Hepatocyte (in vitro differentiated cells): Measurements from ENCODE around the gene HAUS7. TPM values are rescaled to one million over a fixed set of nuclear protein-coding genes. Genes with fewer than 3 reads are reported as not detected.

Experiments used
- DNase-seq: peaks from one replicate; pipeline ENCODE4 v3.0.0-alpha.2; 2016; ENCODE audit warnings: low spot score
- H2AFZ ChIP-seq: fragments of 200-600 bp; sonication (generic); 2 replicates; pipeline ENCODE4 v1.6.0; 2016; ENCODE audit warnings: antibody characterized with exemption, mild to moderate bottlenecking
- H3K27ac ChIP-seq: fragments of 200-600 bp; sonication (generic); 2 replicates; pipeline ENCODE4 v1.5.1; 2016; ENCODE audit warnings: mild to moderate bottlenecking
- H3K27me3 ChIP-seq: fragments of 200-600 bp; sonication (generic); 2 replicates; pipeline ENCODE4 v1.6.1; 2016
- H3K36me3 ChIP-seq: fragments of 200-600 bp; sonication (generic); replicated peaks from 2 replicates; pipeline ENCODE4 v1.5.1; 2016; ENCODE audit warnings: low read depth; ENCODE audit not compliant: insufficient read depth
- H3K4me1 ChIP-seq: fragments of 200-600 bp; sonication (generic); 2 replicates; pipeline ENCODE4 v1.5.1; 2016; ENCODE audit warnings: mild to moderate bottlenecking, moderate library complexity; ENCODE audit not compliant: insufficient read depth
- H3K4me2 ChIP-seq: fragments of 200-600 bp; sonication (generic); 2 replicates; pipeline ENCODE4 v1.6.0; 2016
- H3K4me3 ChIP-seq: fragments of 200-600 bp; sonication (generic); 2 replicates; pipeline ENCODE4 v1.5.1; 2016; ENCODE audit warnings: mild to moderate bottlenecking
- H3K79me2 ChIP-seq: fragments of 200-600 bp; sonication (generic); 2 replicates; pipeline ENCODE4 v1.6.0; 2017; ENCODE audit warnings: mild to moderate bottlenecking
- H3K9me2 ChIP-seq: fragments of 200-600 bp; sonication (generic); replicated peaks from 2 replicates; pipeline ENCODE4 v1.6.0; 2017; ENCODE audit warnings: mild to moderate bottlenecking; ENCODE audit not compliant: insufficient read depth
- H3K9me3 ChIP-seq: fragments of 200-600 bp; sonication (generic); 2 replicates; pipeline ENCODE4 v1.5.1; 2016; ENCODE audit warnings: low read depth, mild to moderate bottlenecking
- H4K20me1 ChIP-seq: fragments of 200-600 bp; sonication (generic); 2 replicates; pipeline ENCODE4 v1.6.0; 2016; ENCODE audit warnings: mild to moderate bottlenecking; ENCODE audit not compliant: insufficient read depth, poor library complexity, severe bottlenecking
- EZH2 ChIP-seq: fragments of 200-600 bp; sonication (generic); IDR thresholded peaks from 2 replicates; pipeline ENCODE4 v1.6.1; 2016; ENCODE audit warnings: antibody characterized with exemption, mild to moderate bottlenecking, borderline replicate concordance
- EZH2phosphoT487 ChIP-seq: fragments of 200-600 bp; sonication (generic); IDR thresholded peaks from one replicate; pipeline ENCODE4 v1.6.1; 2018; ENCODE audit warnings: antibody characterized with exemption, mild to moderate bottlenecking, low read depth, moderate library complexity; ENCODE audit not compliant: unreplicated experiment, severe bottlenecking
- WGBS: methylation state at CpG from one replicate; pipeline ENCODE4 v1.1.6; 2016; ENCODE audit warnings: low lambda C conversion rate; ENCODE audit errors: missing lambda C conversion rate; 5-methylcytosine and 5-hydroxymethylcytosine counted together
- polyA plus RNA-seq: library from polyadenylated mRNA; unstranded; fragments of >200 nt; fragmentation: Nextera tagmentation; extraction: Ambion mirVana; gene quantifications from 2 replicates; pipeline ENCODE4 v1.2.1, GENCODE V29; 2016
- total RNA-seq: library from RNA; depleted of rRNA; stranded (reverse); fragments of >200 nt; gene quantifications from 2 replicates; pipeline ENCODE4 v1.2.3, GENCODE V29; 2014
- TF ChIP-seq, protein P1 (sequence below): fragments of 200-600 bp; sonication (generic); IDR thresholded peaks from 2 replicates; pipeline ENCODE4 v1.5.1; 2016; ENCODE audit warnings: antibody characterized with exemption, mild to moderate bottlenecking; ENCODE audit not compliant: poor library complexity

The HAUS7 gene
- total and polyA plus RNA-seq, 2 experiments from 2014 or later: 17.5 to 23.1 TPM

GRCh38 chrX:153411988-153412574, 58.3 kb downstream of the HAUS7 start:
- Histone ChIP-seq H3K27ac (no peak overlapping the region), H3K4me2 (peak overlapping the region; percentile 85), H3K79me2 (no peaks in the 10 kb centered on the region), H3K4me3 (no peak overlapping the region), H3K9me2 (no peaks in the 10 kb centered on the region), H3K36me3 (no peaks in the 10 kb centered on the region), H3K4me1 (no peaks in the 10 kb centered on the region), H2AFZ (no peak overlapping the region), H3K27me3 (no peaks in the 10 kb centered on the region), H4K20me1 (no peaks in the 10 kb centered on the region), H3K9me3 (no peaks in the 10 kb centered on the region)
- 80% methylated on average over 17 of the region's 17 CpGs for WGBS
- TF ChIP-seq EZH2 (no peak), EZH2phosphoT487 (no peak)
- TF ChIP-seq, protein P1, sequence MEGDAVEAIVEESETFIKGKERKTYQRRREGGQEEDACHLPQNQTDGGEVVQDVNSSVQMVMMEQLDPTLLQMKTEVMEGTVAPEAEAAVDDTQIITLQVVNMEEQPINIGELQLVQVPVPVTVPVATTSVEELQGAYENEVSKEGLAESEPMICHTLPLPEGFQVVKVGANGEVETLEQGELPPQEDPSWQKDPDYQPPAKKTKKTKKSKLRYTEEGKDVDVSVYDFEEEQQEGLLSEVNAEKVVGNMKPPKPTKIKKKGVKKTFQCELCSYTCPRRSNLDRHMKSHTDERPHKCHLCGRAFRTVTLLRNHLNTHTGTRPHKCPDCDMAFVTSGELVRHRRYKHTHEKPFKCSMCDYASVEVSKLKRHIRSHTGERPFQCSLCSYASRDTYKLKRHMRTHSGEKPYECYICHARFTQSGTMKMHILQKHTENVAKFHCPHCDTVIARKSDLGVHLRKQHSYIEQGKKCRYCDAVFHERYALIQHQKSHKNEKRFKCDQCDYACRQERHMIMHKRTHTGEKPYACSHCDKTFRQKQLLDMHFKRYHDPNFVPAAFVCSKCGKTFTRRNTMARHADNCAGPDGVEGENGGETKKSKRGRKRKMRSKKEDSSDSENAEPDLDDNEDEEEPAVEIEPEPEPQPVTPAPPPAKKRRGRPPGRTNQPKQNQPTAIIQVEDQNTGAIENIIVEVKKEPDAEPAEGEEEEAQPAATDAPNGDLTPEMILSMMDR: no peak
- DNase-seq: no peak

GRCh38 chrX:153411255-153411987, 59.0 kb downstream of the HAUS7 start, which contains the start of gene ZFP92:
TSS of gene ZFP92 (plus strand) at chrX:153411472. CDS start at chrX:153418323, 6,851 bp downstream.
- H3K79me2 ChIP-seq: no peaks in the 10 kb centered on the region
- H3K4me3 ChIP-seq: no peak within 1 kb of the TSS
- H3K4me2 ChIP-seq: peak within 1 kb of the TSS; percentile 85
- no peaks in the 10 kb centered on the region for H3K27me3 ChIP-seq
- no peaks in the 10 kb centered on the region for H4K20me1 ChIP-seq
- H3K9me2 ChIP-seq: no peaks in the 10 kb centered on the region
- H3K4me1 ChIP-seq: no peaks in the 10 kb centered on the region
- no peak for TF ChIP-seq EZH2
- no peak for TF ChIP-seq EZH2phosphoT487
- TF ChIP-seq, protein P1: no peak
- 47% methylated on average over 37 of the region's 75 CpGs for WGBS
- peak within 1 kb of the TSS; percentile 35 for H2AFZ ChIP-seq
- H3K36me3 ChIP-seq: no peaks in the 10 kb centered on the region
- no peaks in the 10 kb centered on the region for H3K9me3 ChIP-seq
- H3K27ac ChIP-seq: no peak within 1 kb of the TSS
- peak; percentile 27 for DNase-seq

DNA sequence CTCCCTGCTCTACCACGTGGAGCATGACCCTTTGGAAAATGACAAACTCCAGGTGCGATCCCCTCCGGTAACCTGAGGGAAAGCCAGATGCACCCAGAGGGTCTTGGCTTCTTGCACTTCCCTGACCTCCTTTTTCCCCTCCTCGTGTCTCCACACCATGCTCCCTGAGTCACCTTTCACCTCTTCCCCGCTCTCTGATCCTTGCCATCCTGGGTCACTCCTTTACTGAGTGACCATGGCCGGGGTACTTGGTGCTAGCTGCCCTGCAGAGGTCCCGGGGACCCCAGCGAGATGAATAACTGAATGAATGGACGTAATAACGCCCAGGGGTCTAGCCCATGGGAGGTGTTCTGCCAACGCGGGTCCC, 59.5 kb downstream of the HAUS7 start:
- Histone ChIP-seq H3K9me3 (no peaks in the 10 kb centered on the region), H2AFZ (no peak overlapping the region), H3K79me2 (no peaks in the 10 kb centered on the region), H4K20me1 (no peaks in the 10 kb centered on the region), H3K27me3 (no peaks in the 10 kb centered on the region), H3K4me1 (no peaks in the 10 kb centered on the region), H3K4me2 (peak overlapping the region; percentile 85), H3K4me3 (no peak overlapping the region), H3K36me3 (no peaks in the 10 kb centered on the region), H3K9me2 (no peaks in the 10 kb centered on the region), H3K27ac (no peak overlapping the region)
- 60% methylated on average over 11 of the region's 12 CpGs for WGBS
- DNase-seq: no peak
- TF ChIP-seq EZH2 (no peak), EZH2phosphoT487 (no peak)
- TF ChIP-seq, protein P1: no peak
